GM23248 (cell line): ENCODE data around the gene HERC2.

Experiments
- EZH2 ChIP-seq: fragments of 200-600 bp; sonication (generic); IDR thresholded peaks from 2 replicates; pipeline ENCODE4 v1.6.1; 2018; ENCODE audit warnings: antibody characterized with exemption, mild to moderate bottlenecking; ENCODE audit not compliant: insufficient read depth, poor library complexity, severe bottlenecking
- EZH2phosphoT487 ChIP-seq: fragments of 200-600 bp; sonication (generic); IDR thresholded peaks from 2 replicates; pipeline ENCODE4 v1.6.1; 2018; ENCODE audit warnings: antibody characterized with exemption, moderate library complexity, mild to moderate bottlenecking, low read depth; ENCODE audit not compliant: insufficient read depth

DNA sequence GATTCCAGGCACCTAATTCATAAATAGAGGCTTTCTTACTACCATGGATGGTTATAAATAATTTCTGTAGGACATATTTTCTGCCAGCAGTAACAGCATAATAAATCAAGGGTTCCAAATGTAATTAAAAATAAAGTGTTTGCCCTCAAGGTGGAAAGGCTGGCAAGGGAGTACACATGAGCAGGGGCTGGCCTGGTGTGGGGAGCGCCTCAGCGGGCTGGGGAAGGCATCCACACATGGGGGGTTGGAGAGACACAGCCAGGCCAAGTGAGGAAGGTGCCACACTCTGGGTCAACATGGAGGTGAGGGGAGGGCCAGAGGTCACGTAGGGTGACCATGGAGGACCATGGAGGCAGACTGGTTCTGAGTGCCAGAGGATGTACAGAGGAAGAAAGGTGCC, 157.1 kb downstream of the HERC2 start:
- no peak for TF ChIP-seq EZH2
- TF ChIP-seq EZH2phosphoT487 = no peak
